Retinal pigment epithelial cell (primary cell): ENCODE data around the gene SEMA3E.

ENCODE experiments used
- DNase-seq: peaks from one replicate; pipeline ENCODE4 v3.0.0-alpha.2; 2010; ENCODE audit warnings: low read depth
- H3K4me3 ChIP-seq: 2 replicates; pipeline ENCODE4 v1.5.1; 2011; ENCODE audit warnings: mild to moderate bottlenecking, low read length, control low read depth, moderate library complexity
- TF ChIP-seq, protein P1 (sequence below): conservative IDR thresholded peaks from 2 replicates; pipeline ENCODE4 v1.5.1; 2011; ENCODE audit warnings: low read depth, low read length, control low read depth, inconsistent platforms

The SEMA3E gene

DNA sequence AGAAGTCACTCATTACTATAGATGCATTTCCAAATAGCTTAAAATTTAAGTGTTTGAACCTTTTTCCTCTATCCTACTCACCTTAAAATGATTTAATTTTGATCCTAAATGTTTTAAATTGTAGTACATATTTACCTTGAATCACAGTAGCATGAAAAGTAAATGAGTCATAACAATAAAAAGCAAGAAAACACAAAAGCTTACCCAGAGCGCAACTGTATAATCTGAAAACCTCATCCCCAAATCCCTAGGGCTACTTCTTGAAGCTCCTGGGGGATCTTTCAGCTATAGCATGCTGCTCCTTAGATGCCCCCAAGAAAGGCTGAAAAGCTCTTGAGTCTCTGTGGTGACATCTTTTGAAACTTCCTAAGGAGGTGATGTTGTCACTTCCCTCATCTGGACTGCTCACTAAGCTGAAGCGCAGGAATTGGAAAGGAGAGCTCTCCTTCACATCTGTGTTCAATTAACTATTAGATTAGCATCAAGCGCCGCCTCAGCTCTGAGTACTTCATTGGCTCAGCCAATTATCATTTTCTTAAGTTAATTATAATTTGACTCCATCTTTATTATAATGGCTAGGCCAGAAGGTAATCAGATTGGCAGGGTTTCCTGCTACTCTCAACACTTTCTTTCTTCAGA lies 60.2 kb downstream of the SEMA3E start:
- no peak overlapping the region for H3K4me3 ChIP-seq
- DNase-seq, result no peak
- TF ChIP-seq, protein P1, sequence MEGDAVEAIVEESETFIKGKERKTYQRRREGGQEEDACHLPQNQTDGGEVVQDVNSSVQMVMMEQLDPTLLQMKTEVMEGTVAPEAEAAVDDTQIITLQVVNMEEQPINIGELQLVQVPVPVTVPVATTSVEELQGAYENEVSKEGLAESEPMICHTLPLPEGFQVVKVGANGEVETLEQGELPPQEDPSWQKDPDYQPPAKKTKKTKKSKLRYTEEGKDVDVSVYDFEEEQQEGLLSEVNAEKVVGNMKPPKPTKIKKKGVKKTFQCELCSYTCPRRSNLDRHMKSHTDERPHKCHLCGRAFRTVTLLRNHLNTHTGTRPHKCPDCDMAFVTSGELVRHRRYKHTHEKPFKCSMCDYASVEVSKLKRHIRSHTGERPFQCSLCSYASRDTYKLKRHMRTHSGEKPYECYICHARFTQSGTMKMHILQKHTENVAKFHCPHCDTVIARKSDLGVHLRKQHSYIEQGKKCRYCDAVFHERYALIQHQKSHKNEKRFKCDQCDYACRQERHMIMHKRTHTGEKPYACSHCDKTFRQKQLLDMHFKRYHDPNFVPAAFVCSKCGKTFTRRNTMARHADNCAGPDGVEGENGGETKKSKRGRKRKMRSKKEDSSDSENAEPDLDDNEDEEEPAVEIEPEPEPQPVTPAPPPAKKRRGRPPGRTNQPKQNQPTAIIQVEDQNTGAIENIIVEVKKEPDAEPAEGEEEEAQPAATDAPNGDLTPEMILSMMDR, result no peak

DNA sequence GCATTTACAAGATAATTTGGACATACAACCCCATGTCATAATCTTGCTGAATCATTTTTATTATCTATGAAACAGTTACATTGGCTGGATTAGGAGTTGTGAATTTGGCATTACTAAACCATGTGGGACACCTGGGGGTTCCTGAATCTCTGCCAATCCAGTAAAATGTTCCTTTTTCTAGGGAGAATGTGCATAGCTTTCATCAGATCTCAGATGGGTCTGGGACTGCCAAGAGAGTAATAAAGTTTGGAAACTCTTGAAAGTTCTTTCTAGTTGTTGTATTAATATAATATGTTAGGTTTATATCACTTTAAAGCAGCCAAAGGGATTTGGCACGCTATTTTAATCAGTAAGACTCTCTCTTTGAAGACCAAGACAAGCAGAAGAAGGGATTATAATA lies 62.7 kb downstream of the SEMA3E start:
- H3K4me3 ChIP-seq, result no peak overlapping the region
- TF ChIP-seq, protein P1, result no peak
- DNase-seq, result no peak

DNA sequence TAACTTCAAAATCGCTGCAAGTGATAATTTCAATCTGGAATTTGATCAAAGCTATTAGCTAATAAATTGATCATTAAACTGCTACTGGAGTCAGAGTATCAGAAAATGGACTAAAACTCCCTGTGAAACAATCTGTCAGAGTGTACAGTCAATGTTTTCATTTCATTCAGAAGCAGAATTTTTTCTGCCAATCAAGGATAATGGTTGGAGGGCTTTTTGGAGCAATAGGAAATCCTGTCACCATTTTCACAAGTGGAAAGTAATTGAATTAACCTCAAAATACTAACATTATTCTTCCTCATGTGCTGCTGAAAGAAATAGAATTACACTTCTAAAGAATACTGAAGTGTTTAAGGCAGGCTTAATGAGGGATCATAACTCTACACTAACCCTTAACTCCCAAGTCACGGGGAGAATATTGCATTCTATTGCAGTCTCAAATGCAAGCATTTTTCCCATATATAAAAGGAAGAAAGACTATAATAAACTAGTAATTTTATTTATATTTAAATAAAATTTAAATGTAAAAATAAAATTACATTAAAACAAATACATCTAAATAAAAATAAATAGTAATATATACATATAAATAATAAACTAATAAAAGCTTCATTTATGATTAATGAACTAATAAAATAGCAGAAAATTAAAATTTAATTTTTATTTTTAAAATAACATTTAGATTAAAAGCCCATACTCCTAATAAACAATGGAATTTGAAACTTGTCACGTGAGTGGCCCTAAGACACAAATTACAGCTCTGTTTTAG lies 67.1 kb downstream of the SEMA3E start:
- TF ChIP-seq, protein P1, result no peak
- no peak overlapping the region for H3K4me3 ChIP-seq

DNA sequence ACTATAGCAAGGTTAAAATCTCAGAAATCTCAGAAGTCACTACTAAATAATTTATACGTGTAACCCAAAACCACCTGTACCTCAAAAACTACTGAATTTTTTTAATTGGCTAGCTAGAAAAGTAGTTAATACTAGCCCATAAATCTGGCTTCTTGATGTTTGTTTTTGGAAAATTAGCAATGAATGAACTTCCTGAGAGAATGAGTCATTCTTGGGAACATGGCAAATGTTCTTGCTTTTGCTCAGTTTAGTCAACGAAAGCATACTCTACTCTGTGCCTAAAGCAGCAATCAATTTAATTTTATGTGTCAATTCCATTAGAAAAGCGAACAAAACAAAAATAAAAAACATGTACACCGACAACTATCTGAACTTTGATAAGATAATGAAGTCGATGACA lies 69.2 kb downstream of the SEMA3E start:
- no peak overlapping the region for H3K4me3 ChIP-seq
- no peak for DNase-seq
- TF ChIP-seq, protein P1, result no peak

More for the DNA sequence above, 67.1 kb downstream of the SEMA3E start:
- DNase-seq, result no peak

DNA sequence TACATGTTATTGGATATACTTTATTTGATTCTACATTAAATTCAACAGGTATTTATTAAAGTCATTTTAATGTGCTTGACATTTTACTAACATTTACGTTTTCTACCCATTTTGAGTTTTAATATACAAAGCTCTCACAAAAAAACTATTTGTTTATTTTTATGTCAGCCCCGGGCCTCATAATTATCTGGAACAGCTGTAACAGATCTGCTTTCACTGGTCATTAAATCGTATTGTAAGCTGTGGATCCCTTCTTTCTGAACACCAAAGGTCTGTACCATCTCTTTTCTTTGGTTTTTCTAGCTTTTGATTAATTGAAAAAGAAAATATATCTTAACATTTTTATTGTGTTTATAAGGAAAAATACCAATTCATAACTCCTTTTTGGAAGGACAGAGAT lies 73.5 kb downstream of the SEMA3E start:
- TF ChIP-seq, protein P1, result no peak
- DNase-seq, result no peak
- H3K4me3 ChIP-seq, result no peak overlapping the region

DNA sequence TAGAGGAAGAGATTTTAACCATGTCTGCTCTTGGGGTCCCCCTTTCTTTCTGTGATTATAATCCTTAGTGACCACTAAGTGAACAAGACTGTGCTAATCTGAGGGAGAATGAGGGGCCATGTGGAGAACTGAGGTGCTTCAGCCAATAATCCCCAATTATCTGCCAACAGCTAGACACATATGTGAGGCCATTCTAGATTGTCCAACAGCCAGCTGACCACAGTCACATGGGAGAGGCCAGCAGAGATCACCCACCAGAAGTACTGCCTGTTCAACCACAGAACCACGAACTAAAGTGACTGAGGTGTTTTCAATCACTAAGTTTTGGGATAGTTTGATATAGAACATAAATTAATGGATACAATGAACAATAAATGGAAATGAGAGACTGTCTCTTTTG lies 74.3 kb downstream of the SEMA3E start:
- no peak for DNase-seq
- TF ChIP-seq, protein P1, result no peak
- no peak overlapping the region for H3K4me3 ChIP-seq

DNA sequence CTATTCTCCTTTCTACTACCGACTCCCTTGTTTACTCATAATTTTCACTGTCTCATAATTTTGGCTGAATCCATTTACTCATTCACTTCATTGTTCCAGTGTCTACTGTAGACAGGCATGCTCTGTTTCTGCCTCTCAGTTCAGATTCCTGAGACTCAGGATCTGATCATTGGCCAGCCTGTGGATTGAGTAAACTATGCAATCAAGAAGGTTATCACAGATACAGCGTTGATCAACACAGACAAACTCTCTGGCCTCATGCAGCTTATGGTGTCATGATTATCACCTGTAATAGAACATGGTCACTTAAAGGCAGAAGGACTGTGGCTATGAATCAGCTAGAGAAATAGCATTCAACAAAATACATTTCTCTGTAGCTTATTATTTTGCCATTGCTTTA lies 86.0 kb downstream of the SEMA3E start:
- DNase-seq, result no peak
- no peak overlapping the region for H3K4me3 ChIP-seq
- TF ChIP-seq, protein P1, result no peak
